HG03378 (cell line): ENCODE measurements around the gene TUBB2A.

Experiments used
- ATAC-seq: cut with Tn5 transposase; IDR thresholded peaks from one replicate; pipeline ENCODE4 v1.9.1; 2021; ENCODE audit warnings: mild to moderate bottlenecking, moderate library complexity; ENCODE audit not compliant: unreplicated experiment

TUBB2A gene

DNA sequence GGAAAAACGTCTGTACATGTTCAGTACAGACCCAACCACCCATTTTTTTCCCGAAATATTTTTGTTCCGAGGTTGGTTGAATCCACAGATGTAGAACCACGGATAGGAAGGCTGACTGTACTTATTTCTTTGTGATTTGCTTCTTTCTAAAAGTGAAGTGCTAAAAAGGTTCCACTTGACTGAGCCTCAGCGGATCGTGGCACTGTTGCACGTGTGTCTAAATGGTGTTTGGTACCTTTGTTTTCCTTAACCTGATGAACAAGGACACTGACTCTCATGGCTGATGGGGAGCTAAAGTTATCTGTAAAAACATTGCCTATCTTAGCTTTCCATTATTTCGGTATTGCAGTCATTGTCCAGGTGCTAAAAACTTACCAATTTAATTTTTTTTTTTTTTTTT, 32.7 kb downstream of the TUBB2A start:
- no peak for ATAC-seq

DNA sequence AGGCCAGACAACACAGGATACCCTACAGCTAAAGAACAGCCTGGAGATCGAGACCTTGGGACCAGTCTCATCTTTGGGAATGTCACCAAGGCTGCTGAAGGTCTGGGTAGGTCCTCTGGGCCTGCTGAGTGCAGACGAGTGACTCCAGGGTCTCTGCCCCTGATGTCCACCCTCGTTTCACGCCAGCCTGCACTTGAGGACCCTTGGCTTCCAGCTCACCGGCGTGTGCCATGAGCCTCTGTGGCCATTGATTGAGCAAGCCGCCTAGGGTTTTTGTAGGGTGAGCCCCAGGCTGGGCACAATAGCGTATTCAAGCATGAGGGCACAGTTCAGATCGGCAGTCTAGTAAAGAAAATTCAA, 34.5 kb downstream of the TUBB2A start:
- ATAC-seq, result no peak

DNA sequence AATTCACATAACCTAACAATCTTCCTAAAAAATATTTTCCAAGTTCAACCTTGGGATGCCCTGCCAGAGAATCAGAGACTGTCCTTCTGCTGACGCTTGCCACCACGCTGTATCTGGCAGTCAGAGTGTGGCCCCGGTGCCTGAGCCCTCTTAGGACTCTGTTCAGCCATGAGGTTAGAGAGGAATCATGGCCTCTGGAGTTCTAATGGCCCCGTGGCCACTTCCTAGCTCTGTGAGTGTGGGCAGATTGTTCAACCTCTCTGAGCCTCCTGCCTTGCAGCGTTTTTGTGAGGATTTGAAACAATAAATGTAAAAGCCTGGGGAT, 36.6 kb downstream of the TUBB2A start:
- ATAC-seq, result no peak

GRCh38 chr6:3119040-3119723, 38.2 kb downstream of the TUBB2A start:
- peak; percentile 23 for ATAC-seq

DNA sequence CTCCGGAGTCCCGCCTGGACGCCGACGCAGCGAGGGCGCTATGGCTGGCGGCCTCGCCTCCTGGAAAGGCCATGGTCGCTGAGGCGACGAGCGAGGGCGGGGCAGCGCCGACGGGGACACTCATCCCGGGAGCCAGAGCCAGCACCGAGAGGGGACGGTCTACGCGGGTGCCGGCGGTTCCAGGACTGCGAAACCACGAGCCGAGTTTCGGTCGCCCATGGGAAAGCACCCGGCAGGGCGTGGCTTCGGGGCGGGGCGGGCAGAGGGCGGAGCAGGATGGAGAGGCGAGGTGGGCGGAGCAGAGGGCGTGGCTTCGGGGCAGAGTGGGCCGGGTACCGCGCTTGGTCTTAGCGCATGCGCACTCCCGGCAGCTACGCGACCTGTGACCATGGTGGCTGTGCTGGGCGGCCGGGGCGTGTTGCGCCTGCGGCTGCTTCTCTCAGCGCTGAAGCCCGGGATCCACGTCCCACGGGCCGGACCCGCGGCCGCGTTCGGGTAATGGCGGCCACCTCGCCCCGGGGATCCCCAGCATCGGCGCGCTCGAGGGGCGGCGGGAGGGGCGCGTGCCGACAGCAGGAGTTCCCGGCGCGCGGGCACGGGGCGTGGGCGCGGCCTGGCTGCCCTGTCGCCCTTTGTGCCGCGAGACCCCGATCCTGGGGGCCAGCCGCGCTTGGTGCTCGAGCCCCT, 38.8 kb downstream of the TUBB2A start, which contains the start of gene BPHL:
Gene BPHL, plus strand, starts transcription at position 359 of the 687 bp plus-strand sequence. Its CDS starts 30 bp downstream, at position 389.
- peak; percentile 70 for ATAC-seq

GRCh38 chr6:3117912-3118352, 39.4 kb downstream of the TUBB2A start:
- no peak for ATAC-seq

DNA sequence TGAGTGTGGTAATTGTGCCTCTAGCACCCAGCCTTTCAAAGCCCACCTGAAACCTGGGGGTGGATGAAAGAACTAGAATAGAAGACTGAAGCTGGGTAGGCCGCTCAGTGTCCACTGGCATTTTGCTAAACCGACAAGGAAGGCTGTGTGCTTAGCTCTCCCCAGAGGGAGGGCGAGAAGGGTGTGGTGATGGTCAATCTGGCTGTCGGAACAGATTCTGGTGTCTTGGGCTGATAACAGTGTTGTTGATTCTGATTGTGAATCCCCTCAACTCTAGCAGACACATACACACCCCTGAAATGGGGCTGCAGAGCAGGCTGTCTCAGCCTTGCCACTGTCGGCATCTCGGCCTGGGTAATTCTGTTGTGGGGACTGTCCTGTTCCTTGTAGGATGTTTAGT, 43.0 kb downstream of the TUBB2A start:
- ATAC-seq, result no peak

- ATAC-seq, result no peak
These were observed 47.6 kb downstream of the TUBB2A start for GRCh38 chr6:3109761-3110160.

DNA sequence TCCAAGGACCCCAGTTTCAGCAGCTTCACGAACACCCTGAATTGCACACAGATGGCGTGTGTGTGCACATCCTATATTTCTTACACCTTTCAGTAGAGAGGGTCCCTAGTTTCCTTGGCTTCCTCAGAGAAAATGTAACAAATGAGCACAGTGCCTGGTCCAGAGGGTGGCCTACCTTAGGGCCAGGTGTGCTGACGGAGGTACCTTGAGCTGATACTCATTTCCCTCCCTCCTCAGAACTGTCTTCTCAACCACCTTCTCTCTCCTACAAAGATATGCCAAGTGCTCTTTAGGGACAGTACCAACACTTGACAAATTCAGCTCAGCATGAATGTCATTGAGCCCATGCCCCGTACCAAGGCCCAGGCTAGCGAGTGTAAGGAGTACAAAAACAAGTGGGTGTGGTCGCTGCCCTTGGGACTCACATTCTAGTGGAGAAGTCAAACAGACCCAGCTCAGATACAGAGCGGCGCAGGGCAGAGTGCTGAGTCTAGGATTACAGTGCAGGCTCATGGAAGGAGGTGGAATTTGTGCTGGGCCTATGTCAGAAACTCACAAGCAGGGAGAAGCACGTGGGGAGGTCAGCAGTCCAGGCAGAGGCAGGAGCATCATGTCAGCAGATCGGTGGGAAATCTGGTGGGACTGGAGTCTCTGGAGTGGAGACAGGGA, 48.5 kb downstream of the TUBB2A start:
- ATAC-seq, result no peak
